H1 (cell line): ENCODE data around the gene RTP1. TPM values are rescaled to one million over a fixed set of nuclear protein-coding genes. Genes with fewer than 3 reads are reported as not detected.
"Not testable (repeated sequence)": the region's sequence is repeated elsewhere in the genome, so short reads cannot be mapped to it uniquely, and the experiment has no call there.

ENCODE experiments used
- CTCF ChIA-PET: fragments of 300-600 bp; sonication (Branson Sonifier 250); formaldehyde crosslinking; loops from one replicate; lab custom pipeline; 2021; ENCODE audit not compliant: partially characterized antibody; lab: Charles Lee
- POLR2A ChIA-PET: fragments of 300-600 bp; sonication (Branson Sonifier 250); formaldehyde crosslinking; loops from one replicate; lab custom pipeline; 2021; ENCODE audit warnings: inconsistent platforms; ENCODE audit not compliant: partially characterized antibody; lab: Charles Lee
- DNase-seq, 2 experiments: peaks; one replicate each; pipeline versions ENCODE4 v3.0.0 to v3.0.0-alpha.2; 2010 to 2022; ENCODE audit warnings: low spot score in 2 of 2, low read depth in 1 of 2, mixed read lengths in 1 of 2
- FAIRE-seq: peaks from 2 replicates; lab custom pipeline; 2011; peaks lifted over from hg19 to GRCh38; lab: Jason Lieb, UNC
- H2AFZ ChIP-seq: 2 replicates; pipeline ENCODE4 v1.8.1; 2012; ENCODE audit warnings: low read length, inconsistent platforms
- H2AK5ac ChIP-seq: 2 replicates; pipeline ENCODE4 v1.6.1; 2013; ENCODE audit warnings: low read depth, low read length
- H2BK120ac ChIP-seq: replicated peaks from 2 replicates; pipeline ENCODE3; 2013; ENCODE audit warnings: low read depth, low read length, inconsistent platforms
- H2BK12ac ChIP-seq: 2 replicates; pipeline ENCODE4 v1.6.1; 2013; ENCODE audit warnings: low read depth, low read length
- H2BK15ac ChIP-seq: 2 replicates; pipeline ENCODE4 v1.6.1; 2013; ENCODE audit warnings: low read length
- H2BK20ac ChIP-seq: 2 replicates; pipeline ENCODE4 v1.6.1; 2013; ENCODE audit warnings: low read length
- H2BK5ac ChIP-seq: 2 replicates; pipeline ENCODE4 v1.6.1; 2013; ENCODE audit warnings: low read depth, low read length
- H3K14ac ChIP-seq: 2 replicates; pipeline ENCODE4 v1.6.1; 2013; ENCODE audit warnings: inconsistent platforms; ENCODE audit not compliant: insufficient read length
- H3K18ac ChIP-seq: 2 replicates; pipeline ENCODE4 v1.6.1; 2013; ENCODE audit warnings: low read length; ENCODE audit errors: extremely low read depth
- H3K23ac ChIP-seq: 2 replicates; pipeline ENCODE4 v1.6.1; 2013; ENCODE audit warnings: inconsistent platforms; ENCODE audit not compliant: insufficient read length
- H3K23me2 ChIP-seq: 2 replicates; pipeline ENCODE4 v1.6.1; 2013; ENCODE audit warnings: low read depth, low read length
- H3K27ac ChIP-seq: 2 replicates; pipeline ENCODE4 v1.6.1; 2011; ENCODE audit warnings: low read depth, low read length, inconsistent platforms
- H3K27me3 ChIP-seq, 4 experiments: replicated peaks in 1 of 4; 1 replicate in 1 of 4; 2 replicates in 3 of 4; pipeline versions ENCODE4 v1.6.1 to v1.8.1; 2011 to 2013; ENCODE audit warnings: low read length in 3 of 4, mild to moderate bottlenecking in 3 of 4, inconsistent platforms in 2 of 4, mixed read lengths in 2 of 4, moderate library complexity in 1 of 4; ENCODE audit not compliant: control insufficient read depth in 3 of 4, insufficient read depth in 3 of 4; ENCODE audit errors: extremely low read depth in 1 of 4
- H3K36me3 ChIP-seq, 4 experiments: 2 replicates each; pipeline versions ENCODE4 v1.6.1 to v1.8.1; 2011 to 2013; ENCODE audit warnings: mild to moderate bottlenecking in 4 of 4, low read length in 3 of 4, moderate library complexity in 2 of 4, control low read depth in 1 of 4, inconsistent platforms in 1 of 4; ENCODE audit not compliant: insufficient read depth in 4 of 4, control insufficient read depth in 2 of 4
- H3K4ac ChIP-seq: replicated peaks from 2 replicates; pipeline ENCODE3; 2013; ENCODE audit warnings: low read length, low read depth, mixed read lengths, inconsistent platforms; ENCODE audit not compliant: insufficient read length
- H3K4me1 ChIP-seq, 4 experiments: replicated peaks in 1 of 4; 1 replicate in 1 of 4; 2 replicates in 3 of 4; pipeline versions ENCODE4 v1.6.1 to v1.8.1; 2011 to 2013; ENCODE audit warnings: low read length in 3 of 4, inconsistent platforms in 2 of 4, mixed read lengths in 1 of 4; ENCODE audit not compliant: insufficient read depth in 4 of 4, control insufficient read depth in 3 of 4
- H3K4me2 ChIP-seq, 2 experiments: 2 replicates each; pipeline versions ENCODE4 v1.6.1 to v1.8.1; 2011 to 2013; ENCODE audit warnings: low read depth in 2 of 2, low read length in 2 of 2, control low read depth in 1 of 2, inconsistent platforms in 1 of 2, mild to moderate bottlenecking in 1 of 2; ENCODE audit not compliant: insufficient read depth in 1 of 2
- H3K4me3 ChIP-seq, 4 experiments: fragments of 200-600, 300-600 bp in 1 of 4; sonication (generic), shearing (Covaris generic), sonication (Bioruptor Twin) in 1 of 4; 2 replicates each; pipeline versions ENCODE4 v1.5.1 to v1.8.1; 2011 to 2016; ENCODE audit warnings: low read length in 4 of 4, low read depth in 3 of 4, control low read depth in 2 of 4, inconsistent platforms in 2 of 4, mild to moderate bottlenecking in 2 of 4, mixed read lengths in 1 of 4, moderate library complexity in 1 of 4; ENCODE audit not compliant: insufficient read depth in 2 of 4; ENCODE audit errors: extremely low read depth in 1 of 4
- H3K56ac ChIP-seq: replicated peaks from 2 replicates; pipeline ENCODE3; 2013; ENCODE audit warnings: low read depth, mild to moderate bottlenecking, mixed read lengths, low read length, inconsistent platforms; ENCODE audit not compliant: insufficient read length
- H3K79me1 ChIP-seq: 2 replicates; pipeline ENCODE4 v1.6.1; 2013; ENCODE audit warnings: low read depth, low read length, control low read depth
- H3K79me2 ChIP-seq, 2 experiments: 2 replicates each; pipeline versions ENCODE4 v1.6.1 to v1.8.1; 2012 to 2013; ENCODE audit warnings: low read length in 2 of 2, mild to moderate bottlenecking in 2 of 2, inconsistent platforms in 1 of 2; ENCODE audit not compliant: insufficient read depth in 2 of 2, control insufficient read depth in 1 of 2
- H3K9ac ChIP-seq, 4 experiments: replicated peaks in 1 of 4; 1 replicate in 1 of 4; 2 replicates in 3 of 4; pipeline versions ENCODE4 v1.6.1 to v1.8.1; 2011 to 2013; ENCODE audit warnings: low read depth in 3 of 4, low read length in 3 of 4, control low read depth in 2 of 4, mild to moderate bottlenecking in 2 of 4, moderate library complexity in 2 of 4, inconsistent platforms in 1 of 4; ENCODE audit errors: extremely low read depth in 1 of 4
- H3K9me3 ChIP-seq, 2 experiments: 2 replicates each; pipeline versions ENCODE4 v1.6.1 to v1.8.1; 2012 to 2013; ENCODE audit warnings: mild to moderate bottlenecking in 2 of 2, moderate library complexity in 2 of 2, control low read depth in 1 of 2, inconsistent platforms in 1 of 2, low read depth in 1 of 2, low read length in 1 of 2, mixed read lengths in 1 of 2; ENCODE audit not compliant: insufficient read depth in 2 of 2
- H4K20me1 ChIP-seq, 2 experiments: replicated peaks in 1 of 2; 2 replicates each; pipeline versions ENCODE3 to v1.8.1; 2011 to 2013; ENCODE audit warnings: inconsistent platforms in 2 of 2, low read length in 2 of 2, mild to moderate bottlenecking in 1 of 2; ENCODE audit not compliant: insufficient read depth in 2 of 2, control insufficient read depth in 1 of 2
- H4K5ac ChIP-seq: 2 replicates; pipeline ENCODE4 v1.6.1; 2013; ENCODE audit warnings: low read length, low read depth, mixed read lengths, inconsistent platforms; ENCODE audit not compliant: insufficient read length
- H4K8ac ChIP-seq: 2 replicates; pipeline ENCODE4 v1.8.0; 2013; ENCODE audit warnings: mild to moderate bottlenecking, moderate library complexity, low read length, inconsistent platforms; ENCODE audit not compliant: insufficient read depth; ENCODE audit errors: extremely low read depth
- H4K91ac ChIP-seq: replicated peaks from 2 replicates; pipeline ENCODE3; 2013; ENCODE audit warnings: low read length, mixed read lengths, inconsistent platforms; ENCODE audit not compliant: insufficient read length
- WGBS, 2 experiments: shearing (Covaris generic) in 1 of 2; methylation state at CpG; one replicate each; pipeline versions ENCODE4 v1.1.6 to v1.1.7; 2013 to 2015; ENCODE audit warnings: low lambda C conversion rate in 2 of 2, mixed read lengths in 2 of 2, inconsistent platforms in 1 of 2, low coverage in 1 of 2, missing lambda C conversion rate in 1 of 2; ENCODE audit not compliant: insufficient replicate concordance in 2 of 2, insufficient coverage in 1 of 2, insufficient read length in 1 of 2; ENCODE audit errors: extremely low coverage in 1 of 2, missing lambda C conversion rate in 1 of 2; 5-methylcytosine and 5-hydroxymethylcytosine counted together
- polyA plus RNA-seq, 7 experiments: library from polyadenylated mRNA; depleted of rRNA in 3 of 7; stranded (reverse) in 5 of 7; unstranded in 2 of 7; fragments of >200 nt in 5 of 7; fragments of 200-250 nt in 2 of 7; gene quantifications; 1 replicate in 5 of 7; 2 replicates in 1 of 7; 4 replicates in 1 of 7; pipeline versions ENCODE4 v1.2.1 to v1.2.3, GENCODE V29; 2011 to 2013; ENCODE audit warnings: missing spikeins in 2 of 7, mixed read lengths in 2 of 7
- total RNA-seq: library from RNA; stranded (reverse); fragmentation: NEBNext Ultra II Directional; extraction: Animal tissue kit (Norgen Biotek cat#: 25700); gene quantifications from 2 replicates; pipeline ENCODE4 v1.2.1, GENCODE V29; 2021

The RTP1 gene
- total and polyA plus RNA-seq, 2 of the 8 experiments (the other 6 are each of a cell fraction or from before 2014, with no cell fraction given): 2.9 to 3.0 TPM

DNA sequence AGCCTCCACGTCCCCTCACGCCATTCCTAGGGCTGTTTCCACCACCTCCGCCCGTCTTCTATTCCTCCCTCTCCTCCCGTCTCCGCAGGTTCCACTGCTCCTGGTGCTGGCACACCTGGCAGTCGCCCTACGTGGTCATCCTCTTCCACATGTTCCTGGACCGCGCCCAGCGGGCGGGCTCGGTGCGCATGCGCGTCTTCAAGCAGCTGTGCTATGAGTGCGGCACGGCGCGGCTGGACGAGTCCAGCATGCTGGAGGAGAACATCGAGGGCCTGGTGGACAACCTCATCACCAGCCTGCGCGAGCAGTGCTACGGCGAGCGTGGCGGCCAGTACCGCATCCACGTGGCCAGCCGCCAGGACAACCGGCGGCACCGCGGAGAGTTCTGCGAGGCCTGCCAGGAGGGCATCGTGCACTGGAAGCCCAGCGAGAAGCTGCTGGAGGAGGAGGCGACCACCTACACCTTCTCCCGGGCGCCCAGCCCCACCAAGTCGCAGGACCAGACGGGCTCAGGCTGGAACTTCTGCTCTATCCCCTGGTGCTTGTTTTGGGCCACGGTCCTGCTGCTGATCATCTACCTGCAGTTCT lies 2.3 kb downstream of the RTP1 start:
- H2BK5ac ChIP-seq, H3K18ac ChIP-seq, H3K4me3 ChIP-seq, H3K14ac ChIP-seq, H3K4me1 ChIP-seq, H4K91ac ChIP-seq, H3K36me3 ChIP-seq, H3K79me2 ChIP-seq, H2BK12ac ChIP-seq, H3K56ac ChIP-seq, H3K4me2 ChIP-seq, H3K23ac ChIP-seq, H2BK15ac ChIP-seq, H2AK5ac ChIP-seq, H4K8ac ChIP-seq, DNase-seq, H3K27me3 ChIP-seq, H3K9me3 ChIP-seq, H3K79me1 ChIP-seq, H2BK20ac ChIP-seq, FAIRE-seq, H3K4ac ChIP-seq, H3K9ac ChIP-seq, H4K20me1 ChIP-seq, H2AFZ ChIP-seq, H4K5ac ChIP-seq, H3K23me2 ChIP-seq, H2BK120ac ChIP-seq, H3K27ac ChIP-seq: not testable (repeated sequence)
- CTCF ChIA-PET: interaction anchor here (1.1 to 2.3 kb wide), 4 partner anchors 35 to 86 kb away, joined by 3 to 13 read pairs (median 6); no protein-coding TSS in a partner anchor
- 96% methylated on average over 30 of the region's 44 CpGs; no CpG with 5 or more reads in 1 of the 2 experiments for WGBS, 2 experiments
- POLR2A ChIA-PET: interaction anchor here (0.6 to 2.7 kb wide), 5 partner anchors 11 to 1792 kb away, joined by 3 to 10 read pairs (median 4); no protein-coding TSS in a partner anchor
